GM18508 (cell line): Measurements from ENCODE around the gene RGS7.
"Not testable (repeated sequence)": the region's sequence is repeated elsewhere in the genome, so short reads cannot be mapped to it uniquely, and the experiment has no call there.

Source experiments
- ATAC-seq: cut with Tn5 transposase; IDR thresholded peaks from one replicate; pipeline ENCODE4 v1.9.1; 2021; ENCODE audit warnings: moderate number of reproducible peaks; ENCODE audit not compliant: insufficient read depth, unreplicated experiment

RGS7 gene

DNA sequence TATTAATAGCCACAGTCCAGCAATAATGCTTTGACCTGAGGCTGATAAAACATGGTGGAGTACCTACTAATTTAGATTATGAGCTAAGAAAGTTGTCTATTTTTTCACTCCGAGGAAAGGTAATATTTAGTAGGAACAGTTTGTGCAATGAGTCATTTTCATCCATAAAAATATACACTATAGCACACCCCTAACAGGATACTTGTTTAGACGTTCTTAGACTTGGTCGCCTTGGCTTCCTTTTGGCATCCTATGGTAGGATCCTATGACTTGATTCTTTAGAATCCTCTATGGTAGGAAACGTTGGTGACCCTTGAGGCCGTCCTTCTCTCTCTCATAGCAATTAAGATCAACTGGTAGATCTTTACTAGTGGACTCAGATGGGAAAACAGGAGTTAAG is 81.8 kb downstream of the RGS7 start:
- no peak for ATAC-seq

DNA sequence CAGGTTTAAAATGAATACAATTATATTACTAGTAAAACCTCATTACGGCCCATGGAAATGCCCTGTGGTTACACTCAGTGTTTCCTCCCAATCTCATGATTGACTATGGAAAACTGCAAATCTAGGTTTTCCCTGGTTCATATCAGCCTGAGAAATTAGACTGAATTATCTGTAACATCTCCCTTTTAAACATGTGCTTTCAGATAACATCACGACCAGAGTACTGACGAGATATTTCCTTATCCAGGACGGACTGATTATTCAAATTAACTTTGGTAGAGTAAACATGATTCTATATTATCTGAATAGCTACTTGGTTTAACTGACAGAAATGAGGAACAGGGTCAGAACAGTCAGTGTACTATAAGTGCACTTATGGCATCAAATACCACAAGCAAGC is 82.3 kb downstream of the RGS7 start:
- no peak for ATAC-seq

DNA sequence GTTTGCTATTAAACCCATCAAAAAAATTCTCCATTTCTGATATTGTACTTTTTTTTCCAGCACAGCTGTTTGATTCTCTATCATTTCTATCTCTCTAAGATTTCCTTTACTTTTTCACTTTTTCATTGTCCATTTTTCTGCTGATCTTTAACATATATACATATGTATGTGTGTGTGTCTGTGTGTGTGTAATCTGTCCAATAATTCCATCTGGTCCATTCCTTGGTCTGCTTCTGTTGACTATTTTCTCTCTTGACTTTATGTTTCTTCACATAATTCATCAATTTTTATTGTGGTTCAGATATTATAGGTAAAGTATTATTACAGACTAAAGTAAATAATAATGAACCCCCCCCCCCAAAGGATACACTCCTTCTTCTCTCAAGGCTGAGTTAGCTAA is 84.2 kb downstream of the RGS7 start:
- ATAC-seq, result no peak

DNA sequence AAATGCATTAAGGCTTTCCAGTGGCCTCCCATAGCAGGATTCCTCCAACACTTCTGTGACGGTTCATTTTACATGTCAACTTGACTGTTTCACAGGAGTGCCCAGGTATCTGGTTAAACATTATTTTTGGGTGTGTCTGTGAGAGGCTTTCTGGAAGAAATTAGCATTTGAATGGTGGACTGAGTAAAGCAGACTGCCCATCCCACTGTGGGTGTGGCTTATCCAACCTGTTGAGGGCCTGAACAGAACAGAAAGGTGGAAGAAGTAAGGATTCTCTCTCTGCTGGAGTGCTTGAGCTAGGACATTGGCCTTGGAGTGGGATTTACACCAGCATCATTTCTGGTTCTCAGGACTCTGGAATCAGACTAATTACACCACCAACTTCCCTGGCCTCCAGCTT is 85.6 kb downstream of the RGS7 start:
- ATAC-seq, result no peak

DNA sequence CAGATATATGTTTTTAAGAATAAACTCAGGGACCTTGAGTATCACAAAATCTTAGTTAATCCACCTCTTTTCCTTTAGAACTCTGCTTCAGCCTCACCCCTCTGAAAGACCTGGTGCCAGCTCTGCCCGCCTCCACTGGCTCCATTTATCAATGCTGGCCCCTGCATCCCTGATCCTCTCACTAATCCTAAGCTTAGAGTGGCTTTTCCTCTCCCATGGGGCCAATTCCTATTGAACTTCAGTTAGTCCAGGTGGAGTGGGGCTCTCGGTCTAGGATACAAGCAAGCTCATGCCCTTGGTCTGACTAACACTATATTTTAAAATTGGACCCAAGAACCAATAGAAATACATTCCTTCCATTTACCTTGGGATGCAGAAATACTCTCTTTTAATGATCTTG is 87.0 kb downstream of the RGS7 start:
- no peak for ATAC-seq

DNA sequence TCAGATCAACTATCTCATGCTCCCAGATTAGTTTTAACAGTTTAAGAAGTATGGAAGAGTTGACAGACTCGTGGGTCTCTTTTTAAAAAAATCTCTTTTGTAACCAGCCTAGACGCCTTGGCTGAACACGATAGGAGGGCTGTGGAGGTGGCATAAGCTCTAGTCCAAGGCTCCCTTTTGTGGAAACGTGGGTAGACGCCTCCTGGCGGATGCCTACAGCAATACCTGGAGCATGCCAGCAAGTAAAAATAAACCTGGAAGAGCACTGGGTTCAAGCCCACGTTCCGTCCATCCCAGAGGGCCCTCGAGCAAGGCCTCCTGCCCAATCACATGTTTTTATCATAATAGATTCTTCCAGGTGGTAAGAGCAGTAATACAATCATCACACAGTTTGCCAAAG is 87.9 kb downstream of the RGS7 start:
- ATAC-seq, result no peak

DNA sequence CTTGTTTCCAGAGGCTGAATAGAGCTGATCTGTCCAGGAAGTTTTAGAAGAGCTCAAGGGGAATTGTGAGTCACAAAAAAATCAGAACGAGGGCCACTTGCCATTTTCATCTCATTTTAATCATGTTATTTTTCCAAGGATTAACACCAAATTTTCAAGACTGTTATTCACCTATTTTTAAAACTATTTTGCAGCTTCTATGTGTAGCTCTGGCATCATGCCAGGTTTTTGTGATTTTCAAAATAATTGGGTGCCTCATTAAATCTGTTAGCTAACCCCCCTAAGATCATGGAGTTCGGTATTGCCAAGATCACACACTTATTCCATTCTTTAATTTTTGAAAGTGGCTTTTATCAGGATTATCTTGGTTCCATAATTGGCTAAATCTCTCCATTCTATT is 90.9 kb downstream of the RGS7 start:
- no peak for ATAC-seq

DNA sequence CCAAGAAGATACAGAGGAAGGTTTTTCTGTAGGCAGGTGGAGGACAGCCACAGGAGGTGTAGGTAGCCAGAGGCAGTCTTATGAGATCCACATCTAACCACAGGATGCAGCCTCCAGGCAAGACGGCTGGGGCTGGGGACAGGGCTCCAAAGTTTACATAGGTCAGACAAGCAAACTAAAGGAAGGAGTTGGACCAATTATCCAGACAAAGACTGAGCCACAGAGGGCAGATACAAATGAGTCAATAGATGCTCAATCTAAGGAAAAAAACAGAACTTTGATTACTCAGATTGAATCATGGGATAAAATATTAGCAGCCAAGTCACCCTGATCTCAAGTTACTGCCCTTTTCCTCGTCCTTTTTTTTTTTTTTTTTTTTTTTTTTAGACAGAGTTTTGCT is 91.6 kb downstream of the RGS7 start:
- no peak for ATAC-seq

DNA sequence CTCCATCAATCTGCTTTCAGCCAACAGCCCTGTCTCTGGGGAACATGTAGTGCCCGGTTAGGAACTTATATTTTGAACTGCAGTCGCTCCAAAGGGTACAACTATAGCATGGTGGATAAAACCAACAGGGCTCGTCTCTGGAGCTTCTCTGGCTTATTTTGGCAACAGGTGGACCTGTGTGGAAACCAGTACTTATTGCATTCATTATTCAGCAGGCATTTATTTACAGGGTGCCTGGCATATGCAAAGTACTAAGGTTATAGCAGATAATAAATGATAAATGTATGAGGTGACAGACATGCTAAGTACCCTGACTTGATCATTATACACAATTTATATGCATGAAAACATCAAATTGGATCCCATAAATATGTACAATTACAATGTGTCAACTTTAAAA is 93.7 kb downstream of the RGS7 start:
- ATAC-seq, result no peak

DNA sequence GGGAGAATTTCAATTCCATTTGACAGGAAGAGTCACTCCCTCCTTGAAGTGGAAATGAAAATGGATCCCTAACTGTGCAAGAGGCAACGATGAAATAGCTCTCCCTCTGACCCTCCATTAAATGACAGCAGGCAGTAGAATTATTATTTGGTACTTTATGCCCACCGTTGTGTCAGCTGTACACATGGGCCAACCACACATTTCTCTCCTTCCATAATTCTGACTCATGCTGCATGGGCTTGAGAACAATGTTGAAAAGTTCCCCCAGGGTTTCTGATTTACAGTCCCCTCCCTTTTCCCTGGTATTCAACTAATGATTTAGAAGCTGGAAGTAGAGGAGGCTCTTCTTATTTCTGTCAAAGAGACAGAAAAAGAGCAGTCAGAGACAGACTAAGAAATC is 103.5 kb downstream of the RGS7 start:
- no peak for ATAC-seq

DNA sequence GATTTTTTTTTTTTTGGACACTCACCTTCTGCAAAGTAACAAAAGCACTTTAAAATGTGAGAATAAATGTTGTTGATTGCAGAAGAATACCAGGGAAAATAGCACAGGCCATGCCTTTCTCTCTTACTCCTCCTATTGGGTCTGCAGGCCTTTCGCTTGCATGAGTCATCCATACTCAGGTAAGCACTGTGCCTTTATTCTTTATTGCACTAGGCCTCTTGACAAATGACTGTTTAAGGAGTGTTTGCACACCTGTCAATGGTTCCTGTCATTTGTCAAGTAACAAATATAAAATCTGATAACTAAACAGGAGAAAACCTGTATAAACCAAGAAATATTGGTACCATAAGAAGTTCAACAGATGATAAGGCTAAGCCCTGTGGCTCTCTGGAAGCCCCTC is 106.5 kb downstream of the RGS7 start:
- no peak for ATAC-seq

DNA sequence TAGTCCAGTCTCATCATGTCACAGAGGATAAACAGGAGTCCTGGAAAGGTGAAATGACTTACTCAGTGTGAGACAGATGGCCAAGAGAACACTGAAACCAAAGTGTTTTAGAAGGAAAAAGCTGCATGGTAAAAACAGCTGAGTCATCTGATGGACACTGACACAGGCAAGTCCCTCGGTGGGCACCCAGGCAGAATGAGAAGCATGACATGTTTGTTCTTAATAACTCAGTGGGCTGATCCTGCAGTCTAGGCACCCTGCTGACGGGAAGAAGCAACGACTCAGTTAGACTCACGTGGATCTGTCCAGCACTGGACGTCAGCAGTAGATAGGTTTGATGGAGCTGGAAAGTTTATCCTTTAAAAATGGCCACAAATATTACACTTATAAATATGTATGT is 116.9 kb downstream of the RGS7 start:
- no peak for ATAC-seq

DNA sequence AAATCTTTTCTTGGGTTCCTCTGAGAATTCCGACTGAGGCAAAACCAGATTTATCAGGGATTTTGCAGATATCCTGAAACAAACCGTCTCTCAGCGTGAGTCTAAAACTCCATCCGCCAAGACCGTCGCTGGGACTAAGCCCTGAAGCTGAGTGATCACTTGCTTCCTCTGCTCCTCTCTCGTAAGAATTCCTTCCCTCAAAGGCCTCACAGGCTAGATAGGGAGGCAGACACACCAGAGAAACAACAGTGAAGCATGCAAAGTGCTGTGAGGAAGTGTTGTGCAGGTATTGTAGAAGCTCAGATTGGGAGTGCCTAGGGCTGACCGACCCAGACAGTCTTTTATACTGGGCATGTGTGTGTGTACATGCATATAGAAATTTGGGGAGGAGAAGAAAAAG is 119.1 kb downstream of the RGS7 start:
- ATAC-seq, result no peak

DNA sequence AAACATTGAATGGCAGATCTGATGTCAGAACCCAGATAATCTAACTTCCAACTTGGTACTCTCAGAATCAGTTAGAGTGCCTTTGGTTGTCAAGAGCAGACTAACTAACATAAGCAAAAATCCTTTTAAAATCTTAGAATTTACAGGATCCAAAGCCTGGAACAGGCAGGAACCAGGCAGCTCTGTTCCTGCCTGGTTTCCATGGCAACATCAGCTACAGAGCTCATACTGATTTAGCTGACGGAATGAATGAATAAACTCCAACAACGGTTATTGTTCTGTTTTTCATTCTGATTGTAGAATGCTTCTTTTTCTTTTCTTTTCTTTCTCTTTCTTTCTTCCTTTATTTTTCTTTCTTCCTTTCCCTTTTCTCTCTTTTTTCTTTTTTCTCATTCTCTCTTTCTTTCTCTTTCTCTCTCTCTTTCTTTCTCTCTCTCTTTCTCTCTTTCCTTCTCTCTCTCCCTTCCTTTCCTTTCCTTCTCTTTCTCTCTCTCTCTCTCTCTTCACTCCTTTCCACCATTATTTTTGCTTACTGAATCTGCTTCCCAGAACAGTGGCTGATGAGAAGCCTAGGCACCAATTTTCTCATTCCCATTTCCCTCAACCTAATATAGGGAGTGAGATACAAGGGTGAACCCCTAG is 121.6 kb downstream of the RGS7 start:
- ATAC-seq, result no peak

DNA sequence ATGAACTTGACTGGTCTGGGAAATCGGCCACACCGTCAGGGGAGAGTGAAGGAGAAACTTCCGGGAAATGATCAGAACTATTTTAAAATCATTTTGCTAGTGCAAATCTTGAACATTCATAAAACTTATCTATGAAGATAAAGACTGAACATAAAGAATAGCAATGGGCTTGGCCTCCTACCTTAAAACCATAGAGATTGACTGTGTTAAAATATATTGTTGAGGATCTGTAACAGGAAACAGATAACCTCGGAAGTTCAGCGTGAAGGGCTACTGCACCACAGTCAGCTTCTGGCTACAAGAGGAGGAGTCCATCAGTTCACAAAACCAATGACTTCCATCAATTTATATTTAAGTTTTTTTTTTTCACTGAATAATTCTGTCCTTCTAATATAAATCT is 127.3 kb downstream of the RGS7 start:
- ATAC-seq, result no peak

DNA sequence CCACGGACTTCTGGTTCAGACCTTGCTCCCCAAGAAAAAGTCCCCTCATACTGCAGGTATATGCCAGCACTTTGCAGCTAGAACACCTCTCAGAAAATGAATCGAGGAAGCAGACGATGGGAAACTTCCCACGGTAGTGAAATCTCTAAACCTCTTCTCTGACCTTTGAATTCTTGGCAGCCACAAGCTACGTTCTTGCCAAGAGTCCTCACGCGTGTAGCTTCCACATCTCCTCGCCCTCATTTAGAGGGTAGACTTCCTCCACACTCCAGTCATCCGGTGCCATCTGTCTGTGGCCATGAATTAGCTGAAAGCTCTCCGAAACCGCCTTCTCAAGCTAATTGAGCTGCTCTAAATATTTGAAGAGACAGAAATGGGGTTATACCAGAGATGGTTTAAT is 127.8 kb downstream of the RGS7 start:
- no peak for ATAC-seq

DNA sequence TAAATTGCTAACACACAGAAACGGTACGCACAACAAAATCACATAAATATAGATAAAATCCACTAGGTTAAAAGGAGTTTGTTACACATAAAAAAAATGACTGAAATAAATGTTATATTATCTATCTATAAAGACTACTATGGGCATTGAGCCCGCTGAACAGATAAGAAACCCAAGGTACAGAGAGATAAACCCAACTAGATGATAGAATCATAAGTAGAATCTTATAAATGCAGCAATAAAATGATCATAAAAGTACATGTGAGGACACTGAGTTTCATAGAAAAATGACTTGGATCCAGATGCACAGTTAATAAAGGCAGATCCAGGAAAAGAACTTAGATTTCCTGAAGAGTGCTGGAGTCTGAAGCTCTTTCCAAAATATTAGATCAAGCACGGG is 128.7 kb downstream of the RGS7 start:
- ATAC-seq, result no peak

DNA sequence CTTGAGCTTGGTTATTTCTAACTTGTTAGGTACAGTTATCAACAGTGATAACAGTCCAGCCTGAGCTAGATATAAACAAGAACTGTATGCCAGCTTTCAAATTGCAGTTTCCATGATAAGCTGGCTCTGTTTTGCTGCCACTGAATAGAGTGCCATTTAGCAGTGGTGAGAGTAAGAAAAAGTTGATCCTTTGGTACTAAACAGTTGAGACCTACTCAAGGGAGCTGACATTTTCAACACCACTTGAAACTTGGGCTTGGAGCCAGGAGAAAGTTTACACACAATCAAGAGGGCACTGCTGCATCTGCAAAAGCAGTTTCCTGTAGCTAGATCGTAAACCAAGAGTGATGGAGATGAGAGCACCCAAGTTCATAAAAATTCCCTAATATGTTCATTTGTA is 131.3 kb downstream of the RGS7 start:
- ATAC-seq, result no peak

DNA sequence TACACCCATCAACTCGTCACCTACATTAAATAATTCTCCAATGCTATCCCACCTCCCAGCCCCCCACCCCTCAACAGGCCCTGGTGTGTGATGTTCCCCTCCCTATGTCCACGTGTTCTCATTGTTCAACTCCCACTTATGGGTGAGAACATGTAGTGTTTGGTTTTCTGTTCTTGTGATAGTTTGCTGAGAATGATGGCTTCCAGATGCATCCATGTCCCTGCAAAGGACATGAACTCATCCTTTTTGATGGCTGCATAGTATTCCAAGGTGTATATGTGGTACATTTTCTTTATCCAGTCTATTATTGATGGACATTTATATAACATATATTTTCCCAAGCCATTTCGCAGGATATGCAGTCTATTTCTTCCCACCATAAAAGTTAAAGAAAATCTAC is 132.8 kb downstream of the RGS7 start:
- not testable (repeated sequence) for ATAC-seq

DNA sequence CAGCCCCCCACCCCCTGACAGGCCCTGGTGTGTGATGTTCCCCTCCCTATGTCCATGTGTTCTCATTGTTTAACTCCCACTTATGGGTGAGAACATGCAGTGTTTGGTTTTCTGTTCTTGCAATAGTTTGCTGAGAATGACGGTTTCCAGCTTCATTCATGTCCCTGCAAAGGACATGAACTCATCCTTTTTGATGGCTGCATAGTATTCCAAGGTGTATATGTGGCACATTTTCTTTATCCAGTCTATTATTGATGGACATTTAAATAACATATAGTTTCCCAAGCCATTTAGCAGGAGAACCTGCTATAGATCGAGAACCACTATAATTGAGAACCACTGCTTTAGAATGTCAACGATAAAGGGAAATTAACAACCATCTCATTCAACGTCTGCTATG is 134.2 kb downstream of the RGS7 start:
- not testable (repeated sequence) for ATAC-seq

DNA sequence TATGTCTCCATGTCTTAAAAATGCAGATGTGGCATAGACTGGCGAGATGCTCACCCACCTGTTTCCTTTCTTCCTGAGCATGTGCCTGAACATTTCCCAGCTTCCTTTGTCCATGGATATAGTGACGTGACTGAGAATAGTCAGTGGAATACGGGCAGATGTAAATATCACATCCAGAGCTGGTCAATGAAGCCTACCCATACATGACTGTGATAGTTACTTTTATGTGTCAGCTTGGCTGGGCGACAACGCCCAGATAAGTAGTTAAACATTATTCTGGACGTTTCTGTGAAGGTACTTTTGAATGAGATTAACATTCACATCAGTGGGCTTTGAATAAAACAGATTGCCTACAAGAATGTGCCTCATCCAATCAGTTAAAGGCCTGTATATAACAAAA is 135.7 kb downstream of the RGS7 start:
- ATAC-seq, result no peak

DNA sequence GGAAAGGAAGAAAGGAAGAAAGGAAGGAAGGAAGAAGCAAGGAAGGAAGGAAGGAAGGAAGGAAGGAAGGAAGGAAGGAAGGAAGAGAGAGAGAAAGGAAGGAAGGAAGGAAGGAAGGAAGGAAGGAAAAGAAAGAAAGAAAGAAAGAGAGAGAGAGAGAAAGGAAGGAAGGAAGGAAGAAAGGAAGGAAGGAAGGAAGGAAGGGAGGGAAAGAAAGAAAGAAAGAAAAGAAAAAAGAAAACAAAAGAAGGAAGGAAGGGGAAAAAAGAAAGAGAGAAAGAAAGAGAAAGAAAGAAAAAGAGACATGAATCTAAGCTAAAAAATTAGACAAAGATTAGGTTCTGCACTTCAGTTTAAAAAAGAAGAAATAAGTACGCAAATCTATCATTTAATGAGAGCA is 136.1 kb downstream of the RGS7 start:
- ATAC-seq, result not testable (repeated sequence)

DNA sequence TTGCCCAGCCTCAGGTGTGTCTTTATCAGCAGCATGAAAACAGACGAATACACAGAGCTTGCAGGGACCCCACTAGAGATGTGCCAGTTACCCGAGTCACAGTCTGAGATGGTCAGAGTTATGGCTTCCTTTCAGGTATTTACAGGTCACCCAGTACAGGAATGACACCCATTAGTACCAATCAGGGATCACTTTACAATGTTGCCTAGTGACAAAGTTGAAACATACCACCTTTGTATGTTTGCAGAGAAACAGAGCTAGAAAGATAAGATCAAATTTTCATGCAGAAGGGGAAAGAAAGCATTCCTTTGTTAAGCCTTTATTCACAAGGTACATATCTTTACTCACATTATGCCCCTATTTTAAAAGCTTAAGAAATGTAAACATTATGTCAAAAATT is 137.6 kb downstream of the RGS7 start:
- ATAC-seq, result no peak
